Stimulated activated CD4-positive, alpha-beta T cell treated with anti-CD3 and anti-CD28 coated beads, Interleukin-1b, Interleukin-23, amount 100 ng/mL, for 48 hours (primary cell): ENCODE measurements around the gene CUL1.

Experiments
- DNase-seq: peaks from one replicate; pipeline ENCODE4 v3.0.0-alpha.2; 2020

The CUL1 gene

DNA sequence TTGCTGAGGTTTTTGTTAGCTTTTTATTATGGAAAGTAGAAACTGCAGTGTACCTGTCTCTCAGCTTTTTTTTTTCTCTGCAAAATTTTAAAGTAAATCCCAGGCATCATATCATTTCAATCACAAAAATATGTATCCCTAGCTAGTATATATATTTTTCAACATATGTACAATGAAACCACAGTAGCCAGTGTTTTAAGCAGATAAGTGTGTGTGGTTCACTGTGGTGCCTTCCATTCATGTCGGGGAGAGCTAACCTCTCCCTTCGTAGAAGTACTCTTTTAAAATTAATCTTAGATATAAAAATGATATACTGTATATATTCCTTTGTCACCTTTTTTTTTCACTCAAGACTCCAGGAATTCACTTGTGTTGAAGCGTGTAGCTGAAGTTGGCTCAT is 22.7 kb downstream of the CUL1 start:
- DNase-seq, result no peak

DNA sequence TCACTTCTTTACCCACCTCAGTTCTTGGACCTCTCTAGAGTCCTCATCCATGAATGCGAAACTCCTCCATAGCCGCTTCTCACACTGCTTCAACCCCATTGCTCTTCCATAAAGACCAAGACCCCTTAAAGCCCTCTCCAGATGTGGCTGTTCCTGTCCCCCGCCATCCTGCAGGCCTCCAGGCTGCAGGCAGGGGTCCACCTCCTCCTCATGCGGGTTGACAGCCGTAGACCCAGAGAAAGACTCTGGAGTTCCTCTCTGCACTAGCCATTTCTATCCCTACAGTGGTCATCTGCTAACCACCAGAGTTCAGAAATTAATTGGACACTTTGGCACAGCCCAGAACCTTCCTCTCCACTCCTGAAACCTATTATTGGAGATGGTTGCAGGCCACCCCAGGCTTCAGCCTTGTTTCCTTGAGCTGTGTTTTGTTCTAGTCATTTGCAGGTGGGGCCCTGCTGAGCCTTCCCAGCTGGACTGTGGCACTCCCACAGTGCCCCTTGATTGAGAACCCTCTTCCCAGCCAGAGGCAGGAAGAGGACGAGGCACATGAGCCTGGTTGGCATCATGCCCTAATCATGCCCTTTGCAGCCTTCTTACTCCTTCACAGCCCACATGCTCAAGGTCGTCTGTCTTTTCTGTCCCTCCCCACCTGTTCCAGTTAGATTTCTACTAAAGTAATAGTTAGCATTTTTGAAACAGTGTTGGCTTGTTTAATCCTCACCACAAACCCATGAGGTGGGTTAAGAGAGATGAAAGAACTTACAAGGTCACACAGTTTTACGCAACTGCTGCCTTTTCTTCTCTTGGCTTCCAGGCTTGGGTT is 23.9 kb downstream of the CUL1 start:
- no peak for DNase-seq

DNA sequence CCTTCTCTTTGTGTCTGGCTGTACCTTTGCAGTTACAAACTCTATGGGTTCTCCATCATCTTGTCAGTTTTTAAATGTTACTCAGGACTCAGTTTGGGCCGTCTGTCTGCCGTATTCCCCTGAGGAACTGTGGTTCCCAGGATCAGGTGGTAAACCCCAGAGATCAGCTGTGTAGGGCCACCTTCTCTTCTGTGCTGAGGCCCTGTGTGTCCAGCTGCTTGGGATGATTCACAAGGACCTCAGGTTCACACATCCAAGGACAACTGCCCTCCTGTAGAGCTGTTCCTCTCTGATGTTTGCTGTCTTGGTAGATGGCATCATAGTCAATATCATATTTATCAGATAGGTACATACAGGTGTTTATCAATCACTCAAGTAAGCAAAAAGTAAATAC is 24.5 kb downstream of the CUL1 start:
- DNase-seq, result no peak

DNA sequence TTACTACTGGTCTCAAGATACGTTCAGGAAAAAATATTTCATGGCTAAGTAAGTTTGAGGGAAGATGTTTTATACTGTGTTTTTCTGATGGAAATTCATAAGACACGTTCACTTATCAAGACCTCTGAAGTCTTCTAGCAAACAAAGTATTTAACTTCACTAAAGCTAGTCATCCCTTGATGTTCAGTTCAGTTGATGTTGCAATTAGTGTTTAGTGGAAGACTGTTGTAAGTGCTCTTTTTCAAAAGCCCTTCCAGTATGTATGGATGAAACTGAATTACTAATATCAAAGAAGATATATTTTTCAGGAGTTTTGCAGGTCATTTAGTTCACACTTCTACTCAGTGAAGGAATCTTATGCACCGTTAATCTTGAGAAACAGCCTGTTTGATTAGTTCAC is 25.1 kb downstream of the CUL1 start:
- DNase-seq, result no peak

DNA sequence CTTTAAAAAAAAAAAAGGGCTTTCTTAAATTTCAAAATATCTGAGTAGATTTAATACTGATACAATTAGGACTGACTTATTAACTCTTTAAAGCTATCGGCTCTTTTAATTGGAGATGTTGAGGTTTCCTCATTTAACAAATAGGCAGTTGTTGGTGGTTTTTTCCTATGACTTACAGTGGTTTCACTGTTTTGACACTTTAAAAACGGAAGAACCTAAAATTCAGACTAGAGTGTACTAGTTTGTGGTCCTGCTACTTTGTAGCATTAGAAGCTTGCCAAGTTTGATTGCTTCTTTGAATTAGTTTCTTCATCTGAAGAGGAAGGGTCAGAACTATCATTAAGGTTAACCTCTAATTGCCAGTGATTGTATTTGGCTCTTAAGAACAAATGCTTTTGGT is 27.7 kb downstream of the CUL1 start:
- no peak for DNase-seq

DNA sequence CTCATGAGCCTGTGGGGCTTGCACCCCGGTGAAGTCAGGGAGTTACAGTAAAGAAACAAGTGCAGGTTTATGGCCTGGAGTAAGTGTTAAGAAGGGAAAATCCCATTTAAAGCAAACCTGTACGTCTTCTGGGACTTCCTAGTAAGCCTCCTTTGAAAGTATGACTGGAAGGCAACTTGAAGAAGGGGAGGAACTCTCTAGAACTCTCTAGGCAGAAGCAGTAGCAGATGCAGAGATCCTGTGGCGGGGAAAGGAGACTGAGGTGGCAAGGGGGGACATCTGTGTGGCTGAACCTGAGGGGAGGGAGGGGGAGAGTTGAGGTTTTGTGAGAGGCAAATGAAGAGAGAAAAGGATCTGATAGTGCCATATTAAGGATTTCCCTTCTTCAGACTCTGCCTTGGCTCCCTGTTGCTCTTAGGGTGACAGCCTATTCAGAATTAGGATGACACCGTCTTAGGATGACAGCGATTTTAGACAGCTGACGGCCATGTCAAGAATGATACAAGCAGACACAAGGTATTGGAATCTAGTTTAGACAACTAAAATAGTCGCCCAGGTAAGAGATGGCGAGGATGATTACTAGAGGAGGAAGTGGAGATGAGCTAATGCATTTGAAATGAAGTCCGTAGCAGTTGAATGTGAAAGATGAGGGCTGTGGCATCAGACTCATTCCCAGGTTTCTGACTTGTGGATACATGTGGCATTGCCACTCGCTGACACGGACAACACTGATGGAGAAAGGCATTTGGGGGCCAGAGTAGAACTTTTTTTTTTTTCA is 29.0 kb downstream of the CUL1 start:
- DNase-seq, result peak; percentile 16

DNA sequence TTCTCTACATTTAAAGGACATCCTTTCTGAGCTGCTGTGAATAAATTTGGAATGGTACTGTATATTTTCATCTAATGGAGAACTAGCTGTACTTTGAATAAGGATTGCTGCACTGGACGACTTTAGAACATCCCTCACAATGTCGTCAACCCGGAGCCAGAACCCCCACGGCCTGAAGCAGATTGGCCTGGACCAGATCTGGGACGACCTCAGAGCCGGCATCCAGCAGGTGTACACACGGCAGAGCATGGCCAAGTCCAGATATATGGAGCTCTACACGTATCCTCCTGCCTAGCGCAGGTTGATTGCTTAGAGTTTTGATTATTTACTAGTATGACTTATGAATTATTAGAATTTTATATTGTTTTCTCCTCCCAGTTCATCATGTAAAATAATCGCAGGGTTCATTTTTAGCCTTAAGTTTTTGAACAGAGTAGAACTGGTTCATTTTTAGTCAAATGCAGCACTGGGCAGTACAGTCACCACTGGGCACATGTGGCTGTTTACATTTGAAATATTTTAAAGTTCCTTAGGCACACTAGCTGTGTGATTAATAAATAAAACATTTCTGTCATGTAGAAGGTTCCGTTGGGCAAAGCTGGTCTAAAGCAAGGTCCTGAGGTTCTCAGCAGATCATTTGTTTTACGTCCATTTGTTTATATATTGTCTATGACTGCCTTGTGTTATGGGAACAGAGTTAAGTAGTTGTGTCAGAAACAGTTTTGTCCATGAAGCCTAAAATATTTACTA is 31.5 kb downstream of the CUL1 start:
- DNase-seq, result no peak

DNA sequence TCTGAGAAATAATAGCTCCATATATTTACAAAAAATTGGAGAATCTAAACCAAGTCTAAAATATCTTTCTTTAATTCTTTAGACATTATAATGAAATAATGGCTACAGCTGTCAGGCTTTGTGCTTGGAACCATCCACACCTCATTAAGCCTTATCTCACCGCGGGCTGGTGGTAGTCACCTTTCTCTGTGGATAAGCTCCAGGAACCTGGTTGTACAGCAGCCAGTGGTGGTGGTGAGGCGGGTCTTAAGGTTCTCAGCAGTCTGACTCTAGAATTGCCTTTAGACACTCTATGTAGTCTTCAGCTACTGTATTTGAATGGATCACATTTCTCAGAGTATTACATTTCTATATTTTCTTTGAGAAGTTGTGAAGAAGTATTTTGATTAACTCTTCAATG is 34.2 kb downstream of the CUL1 start:
- DNase-seq, result no peak

DNA sequence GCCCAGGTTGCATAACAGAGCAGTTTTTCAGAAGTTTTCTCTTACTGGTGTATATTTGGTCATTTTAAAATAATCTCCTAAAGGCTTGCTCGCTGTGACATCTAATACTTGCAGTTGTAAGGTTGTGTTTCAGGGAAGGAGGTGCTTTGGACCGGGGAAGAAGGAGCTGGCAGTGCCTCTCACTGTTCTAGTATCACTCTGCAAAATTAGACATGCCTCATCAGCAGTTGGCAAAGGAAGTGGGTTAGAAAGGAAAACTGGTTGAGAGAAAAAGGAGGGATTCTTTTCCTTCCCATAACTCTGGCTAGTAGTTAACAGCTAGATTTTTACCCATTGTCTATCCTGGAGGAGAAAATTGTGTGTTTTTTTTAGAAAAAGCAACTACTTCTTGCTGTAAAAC is 34.8 kb downstream of the CUL1 start:
- no peak for DNase-seq

DNA sequence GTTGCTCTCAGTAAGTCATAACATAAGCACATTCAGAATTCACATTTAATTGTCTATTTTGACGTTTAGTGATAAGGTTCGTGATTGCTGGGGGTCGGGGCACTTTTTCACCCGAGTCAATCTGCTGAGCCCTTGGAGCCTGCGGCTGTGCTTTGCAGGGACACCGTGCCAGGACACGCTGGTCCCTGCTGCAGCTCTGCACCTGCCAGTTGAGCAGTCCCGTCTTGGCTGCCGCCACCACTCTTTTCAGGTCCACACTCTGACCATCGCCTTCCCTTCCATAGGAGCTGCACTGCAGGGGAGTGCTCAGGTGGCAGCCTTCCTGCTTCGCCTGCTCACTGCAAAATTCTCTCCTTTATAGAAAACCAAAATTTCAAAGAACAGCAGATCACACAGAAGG is 36.4 kb downstream of the CUL1 start:
- no peak for DNase-seq

DNA sequence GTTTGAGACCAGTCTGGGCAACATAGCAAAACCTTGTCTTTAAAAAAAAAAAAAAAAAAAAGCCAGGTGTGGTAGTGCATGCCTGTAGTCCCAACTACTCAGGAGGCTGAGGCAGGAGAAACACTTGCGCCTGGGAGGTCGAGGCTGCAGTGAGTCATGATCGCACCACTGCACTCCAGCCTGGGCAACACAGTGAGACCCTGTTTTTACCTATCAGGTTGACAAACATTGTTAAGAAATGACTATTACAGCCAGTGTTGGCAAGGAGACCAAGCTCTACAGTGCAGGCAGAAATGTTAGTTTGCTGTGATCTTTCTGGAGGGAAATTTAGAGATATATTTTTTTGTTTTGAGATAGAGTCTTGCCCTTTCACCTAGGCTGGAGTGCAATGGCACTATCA is 37.3 kb downstream of the CUL1 start:
- DNase-seq, result no peak

DNA sequence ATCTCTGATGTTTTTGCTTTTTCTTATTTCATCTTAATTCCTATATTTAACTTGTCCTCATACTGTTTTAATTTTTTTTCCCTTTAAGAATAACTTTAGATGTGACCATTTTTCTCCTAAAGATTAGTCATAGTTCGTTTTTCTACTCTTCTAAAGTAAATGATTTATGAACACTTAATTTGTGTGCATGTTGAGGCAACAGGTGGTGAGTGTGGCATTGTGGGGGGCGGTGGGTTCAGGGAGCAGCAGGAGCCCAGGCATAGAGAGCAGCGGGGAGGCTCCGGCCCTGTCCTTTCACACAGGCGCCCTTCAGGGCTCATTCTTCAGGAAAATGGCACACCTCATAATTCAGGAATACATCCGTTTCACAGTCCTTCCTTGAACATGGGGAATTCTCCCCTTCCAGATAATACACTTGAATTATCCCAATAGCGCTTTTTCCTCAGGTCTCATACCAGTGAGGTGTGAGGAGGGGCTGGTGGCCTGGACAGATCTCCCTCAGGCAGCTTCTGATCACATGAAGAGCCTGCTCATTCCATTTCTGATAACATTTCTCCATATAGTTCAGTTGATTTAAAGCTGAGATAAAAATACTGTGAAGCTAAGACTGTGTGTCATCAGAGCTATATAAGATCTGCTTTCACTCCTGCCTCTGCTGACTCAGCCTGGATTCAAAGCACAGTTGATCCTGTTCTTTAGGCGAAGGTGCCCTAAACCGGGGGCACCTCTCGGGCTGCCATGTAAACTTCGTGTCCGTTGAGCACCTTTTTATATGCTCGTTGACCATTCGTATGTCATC is 40.2 kb downstream of the CUL1 start:
- DNase-seq, result no peak

DNA sequence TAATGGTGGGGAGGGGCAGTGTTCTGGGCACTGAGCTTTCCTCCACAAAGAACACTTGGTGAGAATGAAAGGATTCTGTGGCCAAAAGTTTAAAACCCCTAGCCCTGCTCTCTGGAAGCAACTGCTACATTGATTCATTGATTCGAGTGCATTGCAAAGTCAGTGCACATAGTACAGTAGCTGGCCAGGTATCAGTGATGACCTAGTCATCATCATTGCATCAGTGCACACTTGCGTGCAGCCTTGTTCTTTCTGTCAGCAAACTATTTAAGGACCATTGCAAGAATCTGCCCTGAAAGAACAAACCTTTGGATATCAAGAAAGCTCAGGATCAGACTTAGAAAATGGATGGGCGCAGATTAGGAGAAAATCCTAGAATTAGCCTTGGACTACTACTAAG is 47.4 kb downstream of the CUL1 start:
- DNase-seq, result no peak

DNA sequence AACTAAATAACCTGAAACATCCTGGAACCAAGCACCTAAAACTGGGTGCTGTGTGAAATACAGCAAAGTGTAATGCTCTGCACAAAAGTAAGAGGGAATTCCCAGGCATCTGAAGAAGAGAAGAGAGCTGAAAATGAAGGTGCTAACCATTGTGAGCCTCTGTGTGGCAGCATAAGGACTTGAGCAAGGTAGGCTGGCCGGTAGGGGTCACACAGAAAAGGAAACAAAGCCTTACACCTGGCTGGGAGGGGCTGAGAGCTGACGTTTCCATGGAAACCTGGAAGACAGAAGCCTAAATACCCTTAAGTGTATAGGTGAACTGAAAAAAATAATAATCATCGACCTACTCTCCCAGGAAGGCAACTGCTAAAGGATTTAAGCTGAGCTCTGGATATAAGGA is 48.6 kb downstream of the CUL1 start:
- DNase-seq, result no peak

DNA sequence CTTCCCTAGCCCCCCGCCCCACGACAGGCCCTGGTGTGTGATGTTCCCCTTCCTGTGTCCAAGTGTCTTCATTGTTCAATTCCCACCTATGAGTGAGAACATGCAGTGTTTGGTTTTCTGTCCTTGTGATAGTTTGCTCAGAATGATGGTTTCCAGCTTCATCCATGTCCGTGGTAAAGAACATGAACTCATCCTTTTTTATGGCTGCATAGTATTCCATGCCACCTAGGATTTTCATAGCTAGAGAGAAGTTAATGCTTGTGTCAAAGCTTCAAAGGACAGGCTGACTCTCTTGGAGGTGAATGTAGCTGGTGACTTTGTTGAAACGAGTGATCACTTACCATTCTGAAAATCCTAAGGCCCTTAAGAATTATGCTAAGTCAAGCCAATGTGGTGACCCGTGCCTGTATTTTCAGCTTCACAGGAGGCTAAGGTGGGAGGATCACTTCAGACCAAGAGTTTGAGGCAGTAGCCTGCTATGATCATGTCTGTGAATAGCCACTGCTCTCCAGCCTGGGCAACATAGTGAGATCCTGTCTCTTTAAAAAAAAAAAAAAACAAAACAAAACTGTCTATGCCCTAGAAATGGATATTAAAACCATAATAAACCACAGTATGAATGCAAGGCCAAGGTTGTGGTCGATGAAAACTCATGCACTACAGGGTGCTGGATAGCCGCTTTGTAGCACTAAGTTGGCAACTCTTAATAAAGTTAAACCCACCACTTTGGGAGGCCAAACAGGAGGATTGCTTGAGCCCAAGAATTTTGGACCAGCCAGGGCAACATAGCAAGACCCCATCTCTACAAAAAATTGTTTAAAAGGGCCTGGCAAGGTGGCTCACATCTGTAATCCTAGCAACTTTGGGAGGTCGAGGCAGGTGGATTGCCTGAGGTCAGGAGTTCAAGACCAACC is 52.0 kb downstream of the CUL1 start:
- no peak for DNase-seq

DNA sequence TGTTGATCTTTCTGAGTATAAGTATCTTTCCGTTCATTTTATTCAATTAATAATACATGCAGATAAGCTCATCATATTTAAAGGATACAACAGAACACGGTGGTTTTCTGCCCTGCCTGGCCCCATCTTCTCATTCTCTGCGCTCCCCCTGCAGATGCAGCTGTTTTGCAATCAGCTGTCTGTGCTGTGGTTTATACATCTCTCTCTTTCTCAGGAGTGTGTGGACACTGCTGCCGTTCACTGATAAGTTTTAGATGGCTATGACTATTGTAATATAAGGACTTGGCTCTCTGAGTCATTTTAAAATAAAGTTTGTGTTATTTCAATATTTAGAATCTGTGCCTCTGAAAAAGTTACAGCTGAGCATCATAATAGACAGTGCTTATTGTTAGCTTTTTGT is 54.5 kb downstream of the CUL1 start:
- DNase-seq, result no peak

DNA sequence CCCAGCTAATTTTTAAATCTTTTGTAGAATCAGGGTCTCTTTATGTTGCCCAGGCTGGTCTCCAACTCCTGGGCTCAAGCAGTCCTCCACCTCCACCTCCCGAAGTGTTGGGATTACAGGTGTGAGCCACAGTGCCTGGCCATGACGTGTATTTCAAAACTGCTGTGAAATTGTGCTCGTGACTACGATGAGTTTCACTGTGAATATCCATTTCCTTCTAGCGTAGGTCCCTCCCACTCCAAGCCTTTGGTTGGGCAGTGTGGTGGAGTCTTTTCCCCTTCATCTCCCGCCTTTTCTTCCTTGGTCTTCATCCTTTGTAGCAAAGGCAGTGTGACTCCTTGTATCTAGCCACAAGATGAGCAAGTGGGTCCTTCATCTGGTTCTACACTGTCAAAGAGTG is 56.2 kb downstream of the CUL1 start:
- DNase-seq, result no peak

DNA sequence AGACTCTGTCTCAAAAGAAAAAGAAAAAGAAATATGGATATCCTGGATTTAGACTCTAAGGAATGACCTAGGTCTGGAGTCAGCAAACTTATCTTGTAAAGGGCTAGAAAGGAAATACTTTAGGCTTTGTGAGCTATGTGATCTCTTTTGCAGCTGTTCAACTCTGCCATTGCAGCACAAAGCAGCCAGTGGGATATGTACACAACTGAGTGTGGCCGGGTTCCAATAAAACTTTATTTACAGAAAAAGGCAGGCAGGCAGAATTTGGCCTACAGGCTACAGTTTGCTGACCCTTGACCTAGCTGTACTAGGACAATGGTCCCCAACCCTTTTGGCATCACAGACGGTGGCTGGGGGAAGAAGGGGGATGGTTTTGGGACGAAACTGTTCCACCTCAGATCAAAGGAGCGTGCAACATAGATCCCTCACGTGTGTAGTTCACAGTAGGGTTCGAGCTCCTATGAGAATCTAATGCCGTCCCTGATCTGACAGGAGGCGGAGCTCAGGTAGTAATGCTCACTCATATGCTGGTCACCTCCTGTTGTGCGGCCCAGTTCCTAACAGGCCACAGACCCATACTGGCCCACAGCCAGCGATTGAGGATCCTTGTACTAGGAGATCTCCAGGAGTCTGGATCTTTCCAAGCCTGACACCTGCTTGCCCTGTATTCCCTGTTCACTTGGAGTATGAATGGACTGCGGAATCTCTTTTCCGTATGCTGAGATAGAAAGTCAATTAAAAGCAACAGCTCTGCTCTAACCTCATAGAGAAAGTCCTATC is 63.0 kb downstream of the CUL1 start:
- no peak for DNase-seq

DNA sequence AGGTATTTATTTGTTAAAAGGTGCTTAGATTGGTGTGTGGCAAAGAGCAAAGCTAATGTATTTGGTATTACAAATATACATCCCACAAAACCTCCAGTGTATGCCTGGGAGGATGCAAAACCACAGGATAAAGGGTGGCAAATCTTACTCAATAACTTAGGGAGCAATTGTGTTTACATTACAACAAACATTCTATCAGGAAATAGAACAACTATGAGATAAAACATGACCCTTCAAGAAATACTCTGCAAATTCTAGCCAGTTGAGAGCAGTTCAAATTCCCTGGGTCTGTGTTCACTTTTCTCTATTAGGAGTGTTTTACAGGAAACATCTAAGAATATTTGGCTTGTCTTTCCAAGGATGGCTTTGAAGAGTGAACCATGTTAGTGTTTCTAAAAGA is 64.9 kb downstream of the CUL1 start:
- DNase-seq, result no peak

DNA sequence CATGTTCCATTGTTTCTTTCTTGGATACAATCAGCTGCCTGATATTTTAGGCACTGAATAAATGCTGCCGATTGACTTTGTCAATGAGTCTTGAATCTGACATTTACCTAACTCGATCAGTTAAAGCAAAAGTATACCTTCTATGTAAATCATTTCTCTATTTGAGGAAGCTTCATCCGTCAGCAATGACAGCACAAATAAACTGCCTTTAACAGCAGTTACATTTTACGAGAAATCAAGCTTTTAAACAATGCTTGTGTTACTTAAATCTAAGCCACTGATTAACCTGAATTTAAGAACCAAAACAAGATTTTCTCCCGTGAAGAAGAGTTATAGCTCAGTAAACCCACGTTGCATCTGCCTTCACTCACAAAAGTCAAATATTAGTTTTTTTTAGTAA is 71.3 kb downstream of the CUL1 start:
- DNase-seq, result no peak
